NB4 (cell line): ENCODE results near the gene LRP6.

Source experiments
- CTCF ChIP-seq: IDR thresholded peaks from one replicate; pipeline ENCODE4 v1.5.1; 2012; ENCODE audit warnings: low read depth, low read length
- MAX ChIP-seq: IDR thresholded peaks from 2 replicates; pipeline ENCODE4 v1.6.1; 2011; ENCODE audit warnings: low read depth, low read length
- MYC ChIP-seq: IDR thresholded peaks from 2 replicates; pipeline ENCODE4 v1.6.1; 2011; ENCODE audit warnings: low read depth, low read length
- POLR2A ChIP-seq: IDR thresholded peaks from 2 replicates; pipeline ENCODE4 v1.6.1; 2011; ENCODE audit warnings: mild to moderate bottlenecking; ENCODE audit not compliant: insufficient read length; ENCODE audit errors: extremely low read depth

- TF ChIP-seq CTCF (no peak), POLR2A (no peak), MAX (no peak), MYC (no peak)
Measured at GRCh38 chr12:12158858-12159257, 108.0 kb downstream of the LRP6 start.
